NT2/D1 (cell line): ENCODE data around the gene RAP1GAP2.

ENCODE experiments used
- SUZ12 ChIP-seq: IDR thresholded peaks from 2 replicates; pipeline ENCODE4 v1.6.1; 2011; ENCODE audit not compliant: insufficient read length, insufficient read depth; ENCODE audit errors: extremely low read depth
- YY1 ChIP-seq: IDR thresholded peaks from 2 replicates; pipeline ENCODE4 v1.6.1; 2011; ENCODE audit not compliant: insufficient read length, insufficient read depth
- ZNF274 ChIP-seq: IDR thresholded peaks from 2 replicates; pipeline ENCODE4 v1.6.1; 2011; ENCODE audit warnings: mild to moderate bottlenecking, low read depth, low read length

GRCh38 chr17:2933606-2934005 is 137.4 kb downstream of the RAP1GAP2 start:
- TF ChIP-seq ZNF274 = no peak
- TF ChIP-seq SUZ12 = no peak
- no peak for TF ChIP-seq YY1
